HUES48 (cell line): ENCODE measurements around the gene AP2M1.
"Not testable (repeated sequence)": the region's sequence is repeated elsewhere in the genome, so short reads cannot be mapped to it uniquely, and the experiment has no call there.

Source experiments
- H3K27ac ChIP-seq: one replicate; pipeline ENCODE4 v1.7.0; 2013; ENCODE audit warnings: low read depth, low read length, inconsistent platforms
- H3K27me3 ChIP-seq: 2 replicates; pipeline ENCODE4 v1.6.1; 2013; ENCODE audit warnings: mild to moderate bottlenecking, low read length; ENCODE audit not compliant: control insufficient read depth, insufficient read depth
- H3K36me3 ChIP-seq: 2 replicates; pipeline ENCODE4 v1.6.1; 2013; ENCODE audit warnings: low read length; ENCODE audit not compliant: control insufficient read depth, insufficient read depth
- H3K4me1 ChIP-seq: 2 replicates; pipeline ENCODE4 v1.6.1; 2013; ENCODE audit warnings: mild to moderate bottlenecking, low read length; ENCODE audit not compliant: control insufficient read depth, insufficient read depth
- H3K4me3 ChIP-seq: 2 replicates; pipeline ENCODE4 v1.5.1; 2013; ENCODE audit warnings: mild to moderate bottlenecking, low read depth, low read length
- H3K9ac ChIP-seq: 2 replicates; pipeline ENCODE4 v1.6.1; 2013; ENCODE audit warnings: mild to moderate bottlenecking, low read depth, low read length, moderate library complexity
- H3K9me3 ChIP-seq: 2 replicates; pipeline ENCODE4 v1.6.1; 2013; ENCODE audit warnings: low read length; ENCODE audit not compliant: control insufficient read depth, insufficient read depth

AP2M1 gene

DNA sequence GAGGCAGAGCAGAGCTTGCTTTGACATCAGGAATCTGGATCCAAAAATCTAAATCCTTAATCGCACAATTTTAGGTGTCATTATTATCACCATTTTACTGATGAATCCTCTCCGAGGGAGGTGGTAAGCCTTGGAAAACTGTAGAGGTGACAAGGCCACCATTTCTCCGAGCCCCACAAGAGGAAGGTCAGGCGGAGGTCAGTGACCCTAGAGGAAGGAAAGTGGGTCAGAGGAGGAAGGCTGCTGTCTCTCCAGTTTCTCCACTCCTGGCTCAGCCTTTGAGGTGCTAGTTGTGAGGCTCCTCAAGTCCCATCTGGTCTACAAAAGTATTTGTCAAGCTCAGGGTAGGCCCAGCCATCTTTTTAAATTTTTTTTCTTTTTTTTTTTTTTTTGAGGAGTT, 16.3 kb upstream of the AP2M1 start:
- H3K27me3 ChIP-seq: no peaks in the 10 kb centered on the region
- H3K9ac ChIP-seq: no peak overlapping the region
- no peaks in the 10 kb centered on the region for H3K9me3 ChIP-seq
- H3K36me3 ChIP-seq: peaks cover 3% of the 10 kb centered on the region
- no peak overlapping the region for H3K4me3 ChIP-seq
- peaks cover 9% of the 10 kb centered on the region for H3K4me1 ChIP-seq
- no peak overlapping the region for H3K27ac ChIP-seq

DNA sequence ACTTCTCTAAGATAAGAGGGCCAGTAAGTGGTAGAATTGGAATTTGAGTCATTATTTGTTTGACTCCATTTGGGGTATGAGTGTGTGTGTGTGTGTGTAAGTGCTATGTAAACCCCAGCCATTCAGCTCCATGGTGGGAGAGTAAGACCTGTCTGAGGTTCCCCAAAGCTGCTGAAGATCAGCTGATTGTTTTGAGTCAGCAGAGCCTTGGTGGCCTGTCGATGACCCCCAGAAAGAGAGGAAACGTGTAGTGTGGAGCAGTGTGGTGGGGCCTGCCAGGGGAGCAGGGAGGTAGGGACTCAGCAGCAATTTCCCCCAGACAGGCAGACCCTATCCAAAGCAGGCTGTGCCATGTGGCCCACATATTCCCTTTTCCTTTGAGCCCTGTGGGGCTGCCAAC, 14.2 kb upstream of the AP2M1 start:
- peaks cover 24% of the 10 kb centered on the region for H3K36me3 ChIP-seq
- H3K4me3 ChIP-seq: no peak overlapping the region
- peaks cover 9% of the 10 kb centered on the region for H3K4me1 ChIP-seq
- no peaks in the 10 kb centered on the region for H3K9me3 ChIP-seq
- no peak overlapping the region for H3K27ac ChIP-seq
- no peak overlapping the region for H3K9ac ChIP-seq
- no peaks in the 10 kb centered on the region for H3K27me3 ChIP-seq

DNA sequence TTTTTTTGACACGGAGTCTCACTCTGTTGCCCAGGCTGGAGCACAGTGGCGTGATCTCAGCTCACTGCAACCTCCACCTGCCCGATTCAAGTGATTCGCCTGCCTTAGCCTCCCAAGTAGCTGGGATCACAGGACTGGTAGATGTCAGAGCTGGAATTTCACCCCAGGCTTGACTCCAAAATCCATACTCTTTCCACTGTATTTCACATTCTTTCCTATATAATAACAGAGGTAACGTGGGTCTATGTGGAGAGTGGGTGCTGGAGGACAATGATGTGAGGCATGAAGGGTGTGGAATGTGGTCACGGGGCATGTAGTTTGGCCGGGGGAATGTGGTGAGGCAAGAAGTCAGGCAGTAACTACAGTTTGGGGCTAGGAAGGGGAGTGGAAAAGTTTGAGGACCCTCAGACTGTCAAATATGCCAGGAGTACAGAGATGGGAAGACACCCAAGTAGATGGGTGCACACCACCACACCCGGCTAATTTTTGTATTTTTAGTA, 12.0 kb upstream of the AP2M1 start:
- not testable (repeated sequence) for H3K9me3 ChIP-seq, H3K4me1 ChIP-seq, H3K27ac ChIP-seq, H3K4me3 ChIP-seq, H3K27me3 ChIP-seq, H3K9ac ChIP-seq
- H3K36me3 ChIP-seq: peaks cover 45% of the 10 kb centered on the region

DNA sequence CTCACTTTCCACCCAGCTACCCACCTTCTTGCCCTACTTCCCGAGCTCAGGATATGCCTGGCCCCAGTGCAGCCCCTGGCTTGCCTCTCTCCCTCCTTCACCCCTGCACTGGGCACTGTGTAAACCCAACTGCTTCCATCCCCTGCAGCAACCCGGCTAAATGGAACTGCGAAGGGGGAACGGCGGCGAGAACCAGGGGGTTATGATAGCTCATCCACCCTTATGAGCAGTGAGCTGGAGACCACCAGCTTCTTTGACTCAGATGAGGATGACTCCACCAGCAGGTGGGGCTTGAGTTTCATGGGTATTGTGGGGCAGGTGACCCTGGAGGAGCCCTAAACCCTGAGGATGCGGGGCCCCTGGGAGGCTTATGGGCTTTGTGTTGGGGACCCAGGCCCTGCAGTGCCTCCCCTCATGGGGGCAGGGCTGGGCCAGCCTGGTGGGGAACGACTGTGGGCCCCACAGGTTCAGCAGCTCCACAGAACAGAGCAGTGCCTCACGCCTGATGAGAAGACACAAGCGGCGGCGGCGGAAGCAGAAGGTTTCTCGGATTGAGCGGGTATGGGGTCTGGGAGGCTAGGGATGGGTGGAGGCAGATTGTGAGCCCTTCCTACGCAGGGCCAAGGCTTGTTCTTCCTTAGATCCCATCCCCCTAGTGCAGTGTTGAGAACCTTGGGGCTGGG, 9.9 kb upstream of the AP2M1 start:
- no peaks in the 10 kb centered on the region for H3K9me3 ChIP-seq
- peaks cover 65% of the 10 kb centered on the region for H3K36me3 ChIP-seq
- no peaks in the 10 kb centered on the region for H3K27me3 ChIP-seq
- H3K27ac ChIP-seq: no peak overlapping the region
- H3K4me1 ChIP-seq: no peaks in the 10 kb centered on the region
- no peak overlapping the region for H3K9ac ChIP-seq
- H3K4me3 ChIP-seq: no peak overlapping the region

DNA sequence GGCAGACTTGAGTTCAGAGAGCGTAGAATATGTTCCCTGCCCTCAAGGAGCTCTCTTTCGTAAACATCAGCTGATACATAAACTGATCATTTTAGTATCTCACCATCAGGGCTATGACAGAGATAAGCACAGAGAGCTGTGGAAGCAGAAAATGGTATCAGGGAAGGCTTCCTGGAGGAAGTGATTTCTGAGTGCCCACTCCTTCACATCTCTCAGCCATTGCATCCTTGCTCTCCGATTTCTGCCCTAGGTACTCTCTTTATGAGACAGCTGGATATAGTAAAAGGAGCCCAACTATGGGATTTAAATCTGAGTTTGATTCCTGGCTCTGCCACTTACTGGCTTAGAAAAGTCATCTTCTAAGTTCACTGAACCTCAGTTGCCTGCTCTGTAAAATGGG, 9.1 kb upstream of the AP2M1 start:
- Histone ChIP-seq H3K9ac (no peak overlapping the region), H3K4me3 (no peak overlapping the region), H3K27ac (no peak overlapping the region), H3K9me3 (no peaks in the 10 kb centered on the region), H3K27me3 (no peaks in the 10 kb centered on the region), H3K4me1 (no peaks in the 10 kb centered on the region), H3K36me3 (peaks cover 71% of the 10 kb centered on the region)

DNA sequence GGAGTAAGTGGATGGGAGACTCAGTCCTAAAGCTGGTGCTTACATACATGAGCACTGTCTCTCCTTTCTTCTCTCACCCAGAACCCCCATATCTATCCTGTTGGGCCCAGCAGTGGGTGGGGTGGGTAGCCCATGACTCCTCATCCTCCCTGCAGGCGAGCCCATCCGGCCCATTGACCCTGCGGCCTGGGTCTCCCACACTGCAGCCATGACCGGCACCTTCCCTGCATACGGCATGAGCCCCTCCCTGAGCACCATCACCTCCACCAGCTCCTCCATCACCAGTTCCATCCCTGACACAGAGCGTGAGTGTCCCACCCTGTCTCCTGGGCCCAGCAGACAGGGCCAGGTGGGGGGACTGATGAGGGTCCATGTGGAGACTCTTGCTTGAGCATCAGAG, 8.0 kb upstream of the AP2M1 start:
- H3K9ac ChIP-seq: no peak overlapping the region
- H3K27ac ChIP-seq: no peak overlapping the region
- H3K4me1 ChIP-seq: no peaks in the 10 kb centered on the region
- peaks cover 82% of the 10 kb centered on the region for H3K36me3 ChIP-seq
- no peaks in the 10 kb centered on the region for H3K9me3 ChIP-seq
- no peaks in the 10 kb centered on the region for H3K27me3 ChIP-seq
- no peak overlapping the region for H3K4me3 ChIP-seq

DNA sequence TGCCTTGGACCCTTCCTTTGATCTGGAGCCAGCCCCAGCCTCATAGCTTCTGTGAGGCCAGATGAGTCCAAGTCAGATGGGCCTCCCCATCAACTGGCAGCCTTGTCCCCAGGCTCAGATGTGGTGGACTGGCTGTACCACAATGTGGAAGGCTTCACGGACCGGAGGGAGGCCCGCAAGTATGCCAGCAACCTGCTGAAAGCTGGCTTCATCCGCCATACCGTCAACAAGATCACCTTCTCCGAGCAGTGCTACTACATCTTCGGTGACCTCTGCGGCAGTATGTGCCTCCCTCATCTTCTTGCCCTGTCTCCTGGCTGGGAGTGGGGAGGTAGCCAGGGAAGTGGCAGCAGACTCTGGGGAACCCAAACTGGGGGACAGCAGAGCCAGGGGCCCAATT, 6.9 kb upstream of the AP2M1 start:
- no peak overlapping the region for H3K4me3 ChIP-seq
- no peaks in the 10 kb centered on the region for H3K4me1 ChIP-seq
- no peak overlapping the region for H3K27ac ChIP-seq
- no peaks in the 10 kb centered on the region for H3K27me3 ChIP-seq
- H3K9ac ChIP-seq: no peak overlapping the region
- peaks cover 86% of the 10 kb centered on the region for H3K36me3 ChIP-seq
- H3K9me3 ChIP-seq: no peaks in the 10 kb centered on the region

DNA sequence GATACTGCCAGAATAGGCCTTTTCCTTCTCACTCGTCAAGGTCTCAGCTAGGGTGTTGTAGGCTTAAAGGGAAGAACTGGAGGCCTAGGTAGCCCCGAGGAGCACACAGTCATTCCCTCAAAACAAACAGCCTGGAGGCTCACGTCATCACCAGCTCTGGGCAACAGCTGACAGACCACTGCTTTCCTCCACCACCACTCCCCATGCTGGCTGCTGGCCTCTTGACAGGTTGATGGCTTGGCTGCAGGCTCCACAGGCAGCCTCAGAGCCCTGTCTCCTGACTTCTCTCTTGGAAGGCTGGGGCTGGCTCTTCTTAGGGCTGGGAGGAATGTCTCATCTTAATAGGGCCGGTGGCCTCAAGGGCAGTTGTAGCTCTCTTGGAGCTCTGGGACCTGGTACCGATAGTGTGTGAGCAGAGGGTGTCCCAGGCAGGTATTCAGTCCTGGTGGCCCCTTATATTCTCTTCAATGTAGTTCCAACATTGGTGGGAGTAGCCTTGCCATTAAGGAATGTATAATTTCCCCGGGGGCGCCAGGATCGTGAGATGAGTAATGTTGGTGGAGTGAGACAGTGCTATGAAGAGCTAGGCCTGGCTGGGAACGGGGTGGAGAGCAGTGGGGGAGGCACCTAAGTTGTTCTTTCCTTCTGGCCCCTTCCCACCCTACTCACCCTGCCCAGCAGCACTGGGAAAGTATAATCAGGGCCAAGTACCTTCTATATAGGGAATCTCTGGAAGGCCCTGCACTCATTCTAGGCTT, 6.1 kb upstream of the AP2M1 start:
- H3K4me3 ChIP-seq: no peak overlapping the region
- no peak overlapping the region for H3K27ac ChIP-seq
- H3K9me3 ChIP-seq: no peaks in the 10 kb centered on the region
- no peak overlapping the region for H3K9ac ChIP-seq
- H3K4me1 ChIP-seq: no peaks in the 10 kb centered on the region
- H3K36me3 ChIP-seq: peaks cover 81% of the 10 kb centered on the region
- H3K27me3 ChIP-seq: no peaks in the 10 kb centered on the region

DNA sequence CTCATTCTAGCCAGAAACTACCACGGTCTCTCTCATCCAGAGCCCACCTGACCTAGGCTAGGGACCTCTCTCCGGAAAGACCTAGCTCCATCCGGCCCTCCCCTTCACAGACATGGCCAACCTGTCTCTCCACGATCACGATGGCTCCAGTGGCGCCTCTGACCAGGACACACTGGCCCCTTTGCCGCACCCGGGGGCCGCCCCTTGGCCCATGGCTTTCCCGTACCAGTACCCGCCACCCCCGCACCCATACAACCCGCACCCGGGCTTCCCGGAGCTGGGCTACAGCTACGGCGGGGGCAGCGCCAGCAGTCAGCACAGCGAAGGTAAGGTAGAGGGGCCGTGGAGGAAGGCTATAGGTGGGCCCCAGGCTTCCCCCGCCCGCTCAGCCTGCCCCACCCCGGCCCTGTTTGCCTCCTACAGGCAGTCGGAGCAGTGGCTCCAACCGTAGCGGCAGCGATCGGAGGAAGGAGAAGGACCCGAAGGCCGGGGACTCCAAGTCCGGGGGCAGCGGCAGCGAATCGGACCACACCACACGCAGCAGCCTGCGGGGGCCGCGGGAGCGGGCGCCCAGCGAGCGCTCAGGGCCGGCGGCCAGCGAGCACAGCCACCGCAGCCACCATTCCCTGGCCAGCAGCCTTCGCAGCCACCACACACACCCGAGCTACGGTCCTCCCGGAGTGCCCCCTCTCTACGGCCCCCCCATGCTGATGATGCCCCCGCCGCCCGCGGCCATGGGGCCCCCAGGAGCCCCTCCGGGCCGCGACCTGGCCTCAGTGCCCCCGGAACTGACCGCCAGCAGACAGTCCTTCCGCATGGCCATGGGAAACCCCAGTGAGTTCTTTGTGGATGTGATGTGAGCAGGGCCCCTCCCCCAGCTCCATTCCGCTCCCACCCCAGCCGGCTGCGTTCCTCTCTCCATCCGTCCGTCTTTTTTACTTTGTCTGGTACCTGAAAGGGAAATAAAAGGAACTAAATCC, 4.5 kb upstream of the AP2M1 start:
- Histone ChIP-seq H3K36me3 (peaks cover 65% of the 10 kb centered on the region), H3K27ac (no peak overlapping the region), H3K4me3 (no peak overlapping the region), H3K27me3 (no peaks in the 10 kb centered on the region), H3K4me1 (no peaks in the 10 kb centered on the region), H3K9ac (no peak overlapping the region), H3K9me3 (no peaks in the 10 kb centered on the region)

DNA sequence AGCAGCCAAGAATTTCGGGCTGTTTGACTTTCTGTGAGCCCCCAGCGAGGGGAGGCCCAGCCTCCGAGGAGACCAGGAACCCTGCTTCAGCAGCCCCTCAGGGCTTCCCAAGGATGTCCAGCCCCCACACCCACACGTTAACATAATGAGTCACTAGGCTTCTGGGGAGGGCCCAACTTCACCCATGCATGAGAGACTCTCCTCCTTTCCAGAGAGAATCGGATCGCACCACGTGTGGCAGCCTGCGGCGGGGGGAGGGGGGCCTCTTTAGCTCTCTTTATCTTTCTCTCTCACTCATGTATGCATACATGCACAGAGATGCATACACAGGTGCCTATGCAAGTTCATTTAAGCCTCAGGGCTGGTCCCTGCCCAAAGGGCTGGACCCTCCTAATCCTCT, 3.1 kb upstream of the AP2M1 start:
- H3K36me3 ChIP-seq: peaks cover 51% of the 10 kb centered on the region
- no peak overlapping the region for H3K4me3 ChIP-seq
- H3K27ac ChIP-seq: peak overlapping the region; percentile 39

More for the DNA sequence above, 3.1 kb upstream of the AP2M1 start:
- H3K4me1 ChIP-seq: peaks cover 1% of the 10 kb centered on the region
- no peak overlapping the region for H3K9ac ChIP-seq
- no peaks in the 10 kb centered on the region for H3K9me3 ChIP-seq
- H3K27me3 ChIP-seq: no peaks in the 10 kb centered on the region
